GM11168 (cell line): Measurements from ENCODE around the gene TANGO6.

Experiments used
- in situ Hi-C: fragments of 300-500 bp; cut with MboI; formaldehyde crosslinking; loops from one replicate; pipeline ENCODE4 v1.12.0; 2022; ENCODE audit warnings: low sequenced_read_pairs; ENCODE audit not compliant: unreplicated experiment

The TANGO6 gene

GRCh38 chr16:68902003-68902968 lies 59.0 kb downstream of the TANGO6 start:
- in situ Hi-C loops = no loop called here

- in situ Hi-C loops = no loop called here
Measured at GRCh38 chr16:68902969-68903345, 59.6 kb downstream of the TANGO6 start.

GRCh38 chr16:68907297-68907696 lies 64.0 kb downstream of the TANGO6 start:
- in situ Hi-C loops = no loop called here

- in situ Hi-C loops = no loop called here
Measured at GRCh38 chr16:68907781-68908181, 64.5 kb downstream of the TANGO6 start.

- in situ Hi-C loops = no loop called here
Measured at GRCh38 chr16:68909099-68909733, 65.9 kb downstream of the TANGO6 start.

GRCh38 chr16:68910051-68910450 lies 66.7 kb downstream of the TANGO6 start:
- in situ Hi-C loops = no loop called here

- in situ Hi-C loops = no loop called here
Measured at GRCh38 chr16:68915589-68915988, 72.3 kb downstream of the TANGO6 start.

GRCh38 chr16:68917541-68917940 lies 74.2 kb downstream of the TANGO6 start:
- in situ Hi-C loops = no loop called here

GRCh38 chr16:68920349-68920748 lies 77.0 kb downstream of the TANGO6 start:
- in situ Hi-C loops = no loop called here

GRCh38 chr16:68921637-68922036 lies 78.3 kb downstream of the TANGO6 start:
- in situ Hi-C loops = no loop called here

GRCh38 chr16:68923116-68923515 lies 79.8 kb downstream of the TANGO6 start:
- in situ Hi-C loops = no loop called here

GRCh38 chr16:68927018-68927417 lies 83.7 kb downstream of the TANGO6 start:
- in situ Hi-C loops = no loop called here

GRCh38 chr16:68931196-68931595 lies 87.9 kb downstream of the TANGO6 start:
- in situ Hi-C loops = no loop called here

- in situ Hi-C loops = no loop called here
Measured at GRCh38 chr16:68934402-68934801, 91.1 kb downstream of the TANGO6 start.

GRCh38 chr16:68935008-68935407 lies 91.7 kb downstream of the TANGO6 start:
- in situ Hi-C loops = no loop called here

- in situ Hi-C loops = no loop called here
Measured at GRCh38 chr16:68936736-68937631, 93.7 kb downstream of the TANGO6 start.

GRCh38 chr16:68939692-68940320 lies 96.5 kb downstream of the TANGO6 start:
- in situ Hi-C loops = no loop called here

- in situ Hi-C loops = no loop called here
Measured at GRCh38 chr16:68940816-68941215, 97.5 kb downstream of the TANGO6 start.

- in situ Hi-C loops = no loop called here
Measured at GRCh38 chr16:68943961-68944360, 100.6 kb downstream of the TANGO6 start.
